Measurements from ENCODE around the gene ALOX5AP.

Gene ALOX5AP

DNA sequence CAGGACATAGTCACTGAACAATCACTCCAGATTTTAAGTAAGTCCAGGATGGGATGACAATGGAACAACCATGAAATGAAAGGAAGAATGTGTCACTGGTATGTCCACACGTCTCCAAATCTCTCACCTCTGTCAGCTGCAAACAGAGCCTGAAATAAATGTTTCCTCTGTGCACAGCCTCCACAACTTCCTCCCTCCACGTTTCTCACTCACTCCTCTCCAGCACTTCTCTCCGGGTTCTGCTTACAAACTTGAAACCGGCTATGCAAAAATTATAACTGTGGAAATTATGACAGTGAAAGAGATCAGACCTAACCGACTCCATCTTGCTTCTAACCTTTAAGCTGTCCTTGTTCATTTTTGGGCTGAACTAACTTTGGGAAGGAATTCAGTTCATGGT, 35.0 kb upstream of the ALOX5AP start:
- Histone ChIP-seq H3K36me3 (ENCODE audit: control insufficient read depth, insufficient read depth, low read length) (no peaks in the 10 kb centered on the region), H3K4me3 (replicated peaks; ENCODE audit: low read depth, low read length) (no peak overlapping the region), H3K27me3 (replicated peaks; ENCODE audit: control insufficient read depth, insufficient read depth, low read length) (no peaks in the 10 kb centered on the region; the same call in none of the 2 replicates)
- no peak for DNase-seq (ENCODE audit: extremely low read depth, insufficient read length)
- TF ChIP-seq, protein P1, sequence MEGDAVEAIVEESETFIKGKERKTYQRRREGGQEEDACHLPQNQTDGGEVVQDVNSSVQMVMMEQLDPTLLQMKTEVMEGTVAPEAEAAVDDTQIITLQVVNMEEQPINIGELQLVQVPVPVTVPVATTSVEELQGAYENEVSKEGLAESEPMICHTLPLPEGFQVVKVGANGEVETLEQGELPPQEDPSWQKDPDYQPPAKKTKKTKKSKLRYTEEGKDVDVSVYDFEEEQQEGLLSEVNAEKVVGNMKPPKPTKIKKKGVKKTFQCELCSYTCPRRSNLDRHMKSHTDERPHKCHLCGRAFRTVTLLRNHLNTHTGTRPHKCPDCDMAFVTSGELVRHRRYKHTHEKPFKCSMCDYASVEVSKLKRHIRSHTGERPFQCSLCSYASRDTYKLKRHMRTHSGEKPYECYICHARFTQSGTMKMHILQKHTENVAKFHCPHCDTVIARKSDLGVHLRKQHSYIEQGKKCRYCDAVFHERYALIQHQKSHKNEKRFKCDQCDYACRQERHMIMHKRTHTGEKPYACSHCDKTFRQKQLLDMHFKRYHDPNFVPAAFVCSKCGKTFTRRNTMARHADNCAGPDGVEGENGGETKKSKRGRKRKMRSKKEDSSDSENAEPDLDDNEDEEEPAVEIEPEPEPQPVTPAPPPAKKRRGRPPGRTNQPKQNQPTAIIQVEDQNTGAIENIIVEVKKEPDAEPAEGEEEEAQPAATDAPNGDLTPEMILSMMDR (IDR thresholded peaks at IDR 0.05; ENCODE audit: insufficient read depth, low read length, poor library complexity, severe bottlenecking), result no peak

DNA sequence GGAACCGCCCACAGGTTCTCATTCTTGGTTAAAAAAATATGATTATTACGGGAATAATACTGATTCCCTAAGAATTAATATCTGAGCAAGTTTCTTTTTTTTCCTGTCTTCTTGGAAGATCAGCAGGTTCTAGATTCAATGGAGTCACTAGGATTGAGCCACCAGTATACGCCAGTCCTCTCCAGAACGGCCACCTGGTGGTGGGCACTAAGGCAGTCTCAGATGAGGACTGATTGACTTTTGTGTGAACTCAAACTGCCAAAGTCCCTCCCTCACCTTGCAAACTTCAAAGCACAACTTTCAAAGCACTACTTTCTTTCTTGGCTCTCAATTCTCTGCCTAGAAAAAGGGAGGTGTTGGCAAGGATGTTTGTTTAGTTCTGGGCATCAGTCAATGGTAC, 33.3 kb upstream of the ALOX5AP start:
- no peak for DNase-seq (ENCODE audit: extremely low read depth, insufficient read length)
- Histone ChIP-seq H3K4me3 (replicated peaks; ENCODE audit: low read depth, low read length) (no peak overlapping the region), H3K36me3 (ENCODE audit: control insufficient read depth, insufficient read depth, low read length) (no peaks in the 10 kb centered on the region), H3K27me3 (replicated peaks; ENCODE audit: control insufficient read depth, insufficient read depth, low read length) (no peaks in the 10 kb centered on the region; the same call in none of the 2 replicates)
- TF ChIP-seq, protein P1 (IDR thresholded peaks at IDR 0.05; ENCODE audit: insufficient read depth, low read length, poor library complexity, severe bottlenecking), result no peak

DNA sequence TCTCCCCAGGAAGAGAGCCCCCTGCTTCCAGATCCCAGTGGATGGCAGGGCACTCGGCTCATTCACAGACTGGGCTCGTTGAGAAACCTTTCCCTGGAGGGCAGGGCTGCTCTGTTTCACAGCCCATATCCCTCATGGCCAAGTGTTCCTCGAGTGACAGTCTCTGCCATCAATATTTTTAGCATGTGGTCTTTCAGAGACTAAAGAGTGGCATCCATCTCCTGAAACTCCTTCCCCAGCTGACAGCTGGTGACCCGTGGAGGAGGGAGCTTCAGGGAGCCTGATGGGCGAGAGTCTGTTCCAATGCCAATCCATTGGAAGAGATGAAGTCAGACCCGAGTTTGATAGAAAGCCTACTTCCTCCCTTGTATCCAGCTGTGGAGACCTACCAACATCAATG, 30.7 kb upstream of the ALOX5AP start:
- no peak for DNase-seq (ENCODE audit: extremely low read depth, insufficient read length)
- H3K36me3 ChIP-seq (ENCODE audit: control insufficient read depth, insufficient read depth, low read length), result no peaks in the 10 kb centered on the region
- TF ChIP-seq, protein P1 (IDR thresholded peaks at IDR 0.05; ENCODE audit: insufficient read depth, low read length, poor library complexity, severe bottlenecking), result no peak
- H3K4me3 ChIP-seq (replicated peaks; ENCODE audit: low read depth, low read length), result no peak overlapping the region
- no peaks in the 10 kb centered on the region; the same call in none of the 2 replicates for H3K27me3 ChIP-seq (replicated peaks; ENCODE audit: control insufficient read depth, insufficient read depth, low read length)

DNA sequence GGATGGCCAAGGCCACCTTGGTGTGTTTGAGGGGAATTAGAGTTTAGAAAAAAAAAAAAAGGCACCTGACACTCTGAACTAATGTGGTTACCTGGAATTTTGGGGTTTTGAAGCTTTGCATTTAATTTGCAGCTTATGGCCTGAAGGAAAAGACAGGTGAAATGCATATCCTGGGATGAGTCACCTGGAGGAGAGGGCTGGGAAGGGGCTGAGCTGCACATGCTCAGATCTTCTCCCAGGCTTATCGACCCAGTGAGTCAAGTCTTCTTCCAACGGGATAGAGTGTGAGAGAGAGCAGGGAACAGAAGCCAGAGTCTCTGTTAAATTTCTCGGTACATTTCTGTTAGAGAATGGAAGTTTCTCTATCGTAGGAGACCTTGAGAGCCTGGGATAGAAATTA, 29.7 kb upstream of the ALOX5AP start:
- TF ChIP-seq, protein P1 (IDR thresholded peaks at IDR 0.05; ENCODE audit: insufficient read depth, low read length, poor library complexity, severe bottlenecking), result no peak
- H3K36me3 ChIP-seq (ENCODE audit: control insufficient read depth, insufficient read depth, low read length), result no peaks in the 10 kb centered on the region
- DNase-seq (ENCODE audit: extremely low read depth, insufficient read length), result no peak
- H3K27me3 ChIP-seq (replicated peaks; ENCODE audit: control insufficient read depth, insufficient read depth, low read length), result no peaks in the 10 kb centered on the region; the same call in 1 of the 2 replicates
- no peak overlapping the region for H3K4me3 ChIP-seq (replicated peaks; ENCODE audit: low read depth, low read length)

DNA sequence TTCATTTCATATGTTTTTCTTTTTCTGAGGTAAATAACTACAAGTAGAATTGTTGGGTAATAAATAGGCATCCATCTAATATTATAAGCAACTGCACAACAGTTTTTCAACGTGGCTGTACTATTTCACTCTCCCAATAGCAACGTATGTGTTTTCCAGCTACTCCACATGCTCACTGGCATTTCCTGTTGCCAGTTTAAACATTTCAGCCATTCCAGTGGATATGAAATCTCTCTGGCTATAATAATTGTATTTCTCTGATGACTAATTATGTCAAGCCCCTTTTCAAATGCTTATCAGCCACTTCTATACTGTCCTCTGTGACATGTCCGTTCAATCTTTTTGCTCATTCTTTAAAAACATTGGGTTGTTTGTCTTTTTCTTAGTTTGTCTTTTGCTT, 26.8 kb upstream of the ALOX5AP start:
- Histone ChIP-seq H3K36me3 (ENCODE audit: control insufficient read depth, insufficient read depth, low read length) (no peaks in the 10 kb centered on the region), H3K4me3 (replicated peaks; ENCODE audit: low read depth, low read length) (no peak overlapping the region), H3K27me3 (replicated peaks; ENCODE audit: control insufficient read depth, insufficient read depth, low read length) (no peaks in the 10 kb centered on the region; the same call in 1 of the 2 replicates)
- no peak for DNase-seq (ENCODE audit: extremely low read depth, insufficient read length)
- TF ChIP-seq, protein P1 (IDR thresholded peaks at IDR 0.05; ENCODE audit: insufficient read depth, low read length, poor library complexity, severe bottlenecking), result no peak

DNA sequence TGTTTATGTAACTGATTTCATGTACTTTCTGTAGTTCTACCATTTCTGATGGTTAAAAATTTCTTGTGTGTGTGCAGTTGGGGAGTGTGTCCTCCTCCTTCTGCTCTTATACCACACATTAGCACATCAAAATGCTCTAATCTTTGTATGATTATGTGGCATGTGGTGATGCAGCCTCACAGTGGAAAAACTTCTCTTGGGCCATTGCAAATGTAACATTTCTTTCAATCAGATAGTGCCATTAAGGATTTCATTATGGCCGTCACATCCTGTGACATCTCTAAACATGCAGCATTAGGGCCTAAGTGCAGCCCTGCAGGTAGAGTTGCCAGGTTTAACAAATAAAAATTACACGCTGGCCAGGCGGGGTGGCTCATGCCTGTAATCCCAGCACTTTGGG, 24.9 kb upstream of the ALOX5AP start:
- TF ChIP-seq, protein P1 (IDR thresholded peaks at IDR 0.05; ENCODE audit: insufficient read depth, low read length, poor library complexity, severe bottlenecking), result no peak
- no peak overlapping the region for H3K4me3 ChIP-seq (replicated peaks; ENCODE audit: low read depth, low read length)
- H3K36me3 ChIP-seq (ENCODE audit: control insufficient read depth, insufficient read depth, low read length), result no peaks in the 10 kb centered on the region
- no peak for DNase-seq (ENCODE audit: extremely low read depth, insufficient read length)
- no peaks in the 10 kb centered on the region; the same call in 1 of the 2 replicates for H3K27me3 ChIP-seq (replicated peaks; ENCODE audit: control insufficient read depth, insufficient read depth, low read length)
